Smooth muscle cell (in vitro differentiated cells): Measurements from ENCODE around the gene GRIK3. TPM values are rescaled to one million over a fixed set of nuclear protein-coding genes. Genes with fewer than 3 reads are reported as not detected.

Source experiments
- DNase-seq: peaks from one replicate; lab custom pipeline; 2025; ENCODE audit not compliant: unreplicated experiment; lab: John Stamatoyannopoulos, UW
- H2AFZ ChIP-seq: fragments of 200-600 bp; sonication (generic); 2 replicates; pipeline ENCODE4 v1.6.0; 2016; ENCODE audit warnings: antibody characterized with exemption, low read depth, mild to moderate bottlenecking
- H3F3A ChIP-seq: fragments of 200-600 bp; sonication (generic); 2 replicates; pipeline ENCODE4 v1.6.0; 2017; ENCODE audit warnings: antibody characterized with exemption, low read depth
- H3K27ac ChIP-seq: fragments of 200-600 bp; sonication (generic); 2 replicates; pipeline ENCODE4 v1.5.1; 2016; ENCODE audit warnings: low read depth, mild to moderate bottlenecking
- H3K27me3 ChIP-seq: fragments of 200-600 bp; sonication (generic); 2 replicates; pipeline ENCODE4 v1.6.1; 2016; ENCODE audit warnings: low read depth, mild to moderate bottlenecking
- H3K36me3 ChIP-seq: fragments of 200-600 bp; sonication (generic); 2 replicates; pipeline ENCODE4 v1.5.1; 2016; ENCODE audit warnings: low read depth
- H3K4me1 ChIP-seq: fragments of 200-600 bp; sonication (generic); 2 replicates; pipeline ENCODE4 v1.5.1; 2016; ENCODE audit warnings: low read depth
- H3K4me2 ChIP-seq: fragments of 200-600 bp; sonication (generic); 2 replicates; pipeline ENCODE4 v1.6.0; 2016; ENCODE audit warnings: mild to moderate bottlenecking
- H3K4me3 ChIP-seq: fragments of 200-600 bp; sonication (generic); 2 replicates; pipeline ENCODE4 v1.5.1; 2016; ENCODE audit warnings: mild to moderate bottlenecking
- H3K79me2 ChIP-seq: fragments of 200-600 bp; sonication (generic); 2 replicates; pipeline ENCODE4 v1.6.0; 2016; ENCODE audit warnings: low read depth, mild to moderate bottlenecking
- H3K9ac ChIP-seq: fragments of 200-600 bp; sonication (generic); 2 replicates; pipeline ENCODE4 v1.6.0; 2016; ENCODE audit warnings: low read depth
- H3K9me3 ChIP-seq: fragments of 200-600 bp; sonication (generic); replicated peaks from 2 replicates; pipeline ENCODE4 v1.5.1; 2016; ENCODE audit warnings: low read depth
- H4K20me1 ChIP-seq: fragments of 200-600 bp; sonication (generic); 2 replicates; pipeline ENCODE4 v1.6.0; 2016; ENCODE audit warnings: low read depth
- WGBS: methylation state at CpG from one replicate; pipeline ENCODE4 v1.1.7; 2016; ENCODE audit warnings: low lambda C conversion rate; 5-methylcytosine and 5-hydroxymethylcytosine counted together
- polyA plus RNA-seq: library from polyadenylated mRNA; unstranded; fragments of >200 nt; fragmentation: Nextera tagmentation; extraction: Ambion mirVana; gene quantifications from 2 replicates; pipeline ENCODE4 v1.2.1, GENCODE V29; 2016
- total RNA-seq: library from RNA; depleted of rRNA; stranded (reverse); fragments of >200 nt; gene quantifications from 2 replicates; pipeline ENCODE4 v1.2.3, GENCODE V29; 2014
- TF ChIP-seq, protein P1 (sequence below): fragments of 200-600 bp; sonication (generic); IDR thresholded peaks from 2 replicates; pipeline ENCODE4 v1.5.1; 2017; ENCODE audit warnings: borderline replicate concordance, mild to moderate bottlenecking, antibody characterized with exemption; ENCODE audit not compliant: insufficient read depth, poor library complexity, severe bottlenecking

The GRIK3 gene
- total and polyA plus RNA-seq, 2 experiments from 2014 or later = 0.04 TPM; not detected in 1

DNA sequence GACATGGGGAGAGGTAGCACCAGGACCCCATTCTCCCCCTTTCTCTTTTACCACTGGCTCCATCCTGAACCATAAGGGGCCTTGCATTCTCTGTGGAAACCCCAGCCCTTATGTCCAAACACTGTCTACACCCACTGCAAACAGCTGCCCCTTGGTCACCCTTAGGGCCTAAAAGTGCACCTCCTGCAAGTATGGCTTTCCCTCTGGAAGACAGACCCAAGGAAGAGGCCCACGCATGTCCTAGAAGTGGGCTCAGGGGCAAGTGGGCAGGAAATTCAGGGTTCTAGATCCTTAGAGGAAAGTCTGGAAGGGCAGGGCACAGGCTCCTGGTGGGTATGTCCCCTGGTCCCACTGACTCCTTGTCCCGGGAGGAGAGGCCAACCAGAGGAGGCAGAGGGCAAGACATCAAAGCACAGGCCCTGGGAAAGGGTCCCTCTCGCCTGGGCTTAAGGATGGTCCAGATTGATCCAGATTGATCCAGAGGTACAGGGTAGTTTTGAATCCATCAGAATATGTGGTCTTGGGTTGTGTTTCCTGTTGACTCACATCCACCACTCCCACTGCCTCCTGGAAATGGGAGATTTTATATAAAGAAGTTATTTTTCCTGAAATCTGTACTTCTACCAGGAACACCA, 150.9 kb downstream of the GRIK3 start:
- Histone ChIP-seq H3K27me3 (no peaks in the 10 kb centered on the region), H3K4me2 (no peak overlapping the region), H3F3A (no peaks in the 10 kb centered on the region), H3K9me3 (no peaks in the 10 kb centered on the region), H3K36me3 (no peaks in the 10 kb centered on the region), H4K20me1 (no peaks in the 10 kb centered on the region), H3K79me2 (no peaks in the 10 kb centered on the region), H3K4me1 (no peaks in the 10 kb centered on the region), H3K4me3 (no peak overlapping the region), H3K27ac (no peak overlapping the region), H3K9ac (no peak overlapping the region), H2AFZ (no peak overlapping the region)
- TF ChIP-seq, protein P1, sequence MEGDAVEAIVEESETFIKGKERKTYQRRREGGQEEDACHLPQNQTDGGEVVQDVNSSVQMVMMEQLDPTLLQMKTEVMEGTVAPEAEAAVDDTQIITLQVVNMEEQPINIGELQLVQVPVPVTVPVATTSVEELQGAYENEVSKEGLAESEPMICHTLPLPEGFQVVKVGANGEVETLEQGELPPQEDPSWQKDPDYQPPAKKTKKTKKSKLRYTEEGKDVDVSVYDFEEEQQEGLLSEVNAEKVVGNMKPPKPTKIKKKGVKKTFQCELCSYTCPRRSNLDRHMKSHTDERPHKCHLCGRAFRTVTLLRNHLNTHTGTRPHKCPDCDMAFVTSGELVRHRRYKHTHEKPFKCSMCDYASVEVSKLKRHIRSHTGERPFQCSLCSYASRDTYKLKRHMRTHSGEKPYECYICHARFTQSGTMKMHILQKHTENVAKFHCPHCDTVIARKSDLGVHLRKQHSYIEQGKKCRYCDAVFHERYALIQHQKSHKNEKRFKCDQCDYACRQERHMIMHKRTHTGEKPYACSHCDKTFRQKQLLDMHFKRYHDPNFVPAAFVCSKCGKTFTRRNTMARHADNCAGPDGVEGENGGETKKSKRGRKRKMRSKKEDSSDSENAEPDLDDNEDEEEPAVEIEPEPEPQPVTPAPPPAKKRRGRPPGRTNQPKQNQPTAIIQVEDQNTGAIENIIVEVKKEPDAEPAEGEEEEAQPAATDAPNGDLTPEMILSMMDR = no peak
- 75% methylated on average over 3 of the region's 3 CpGs for WGBS
- no peak for DNase-seq

GRCh38 chr1:36882536-36883285, 151.6 kb downstream of the GRIK3 start:
- Histone ChIP-seq H2AFZ (no peak overlapping the region), H3K36me3 (no peaks in the 10 kb centered on the region), H4K20me1 (no peaks in the 10 kb centered on the region), H3K27me3 (peaks cover under 1% of the 10 kb centered on the region), H3F3A (no peaks in the 10 kb centered on the region), H3K9me3 (no peaks in the 10 kb centered on the region), H3K9ac (no peak overlapping the region), H3K4me1 (no peaks in the 10 kb centered on the region), H3K79me2 (no peaks in the 10 kb centered on the region), H3K27ac (no peak overlapping the region), H3K4me3 (no peak overlapping the region), H3K4me2 (no peak overlapping the region)
- WGBS = 97% methylated on average over 11 of the region's 11 CpGs
- no peak for DNase-seq
- TF ChIP-seq, protein P1 = no peak

DNA sequence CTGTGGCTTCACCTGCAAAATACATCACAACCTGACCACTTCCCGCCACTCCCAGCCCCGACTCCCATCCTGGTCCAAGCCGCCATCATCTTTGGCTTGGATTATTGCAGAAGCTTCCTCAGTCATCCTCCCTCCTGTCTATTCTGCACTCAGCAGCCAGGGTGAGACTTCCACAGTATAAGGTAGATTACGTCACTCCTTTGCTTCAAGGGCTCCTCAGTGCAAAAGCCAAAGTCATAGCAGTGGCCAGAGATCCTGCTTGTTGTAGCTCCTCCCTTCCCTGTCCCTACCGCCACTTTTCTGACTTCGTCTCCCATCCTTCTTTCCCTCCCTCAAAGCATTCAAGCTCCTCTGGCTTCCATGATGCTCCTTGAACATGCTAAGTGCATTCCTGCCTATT, 152.8 kb downstream of the GRIK3 start:
- Histone ChIP-seq H3K79me2 (no peaks in the 10 kb centered on the region), H3K36me3 (no peaks in the 10 kb centered on the region), H3K9ac (no peak overlapping the region), H3K4me2 (no peak overlapping the region), H4K20me1 (no peaks in the 10 kb centered on the region), H3K4me3 (no peak overlapping the region), H3K27me3 (peaks cover 7% of the 10 kb centered on the region), H2AFZ (no peak overlapping the region), H3K4me1 (no peaks in the 10 kb centered on the region), H3K9me3 (no peaks in the 10 kb centered on the region), H3K27ac (no peak overlapping the region), H3F3A (no peaks in the 10 kb centered on the region)
- DNase-seq = no peak
- TF ChIP-seq, protein P1 = no peak
- 92% methylated on average over 6 of the region's 6 CpGs for WGBS

DNA sequence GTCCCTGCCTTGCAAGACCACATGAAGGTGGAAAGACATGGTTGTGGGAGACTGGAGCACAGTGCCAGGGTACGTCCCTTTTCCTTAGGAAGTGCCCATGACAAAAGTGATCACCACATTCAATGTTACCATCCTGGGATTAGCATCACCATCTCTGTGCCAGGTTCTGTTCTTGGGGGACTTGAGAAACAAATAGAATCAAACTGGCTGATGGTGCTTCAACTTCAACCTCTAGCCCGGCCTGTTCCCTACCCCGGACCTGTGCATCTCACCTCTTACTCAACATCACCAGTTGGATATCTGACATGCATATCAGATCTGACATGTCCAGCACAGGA, 153.3 kb downstream of the GRIK3 start:
- DNase-seq = no peak

More for the DNA sequence above, 153.3 kb downstream of the GRIK3 start:
- no peaks in the 10 kb centered on the region for H3K79me2 ChIP-seq
- H3K4me2 ChIP-seq = no peak overlapping the region
- 84% methylated on average over 3 of the region's 3 CpGs for WGBS
- H3K36me3 ChIP-seq = no peaks in the 10 kb centered on the region
- H3F3A ChIP-seq = no peaks in the 10 kb centered on the region
- H3K27ac ChIP-seq = no peak overlapping the region
- no peaks in the 10 kb centered on the region for H3K4me1 ChIP-seq
- H3K27me3 ChIP-seq = peaks cover 7% of the 10 kb centered on the region
- TF ChIP-seq, protein P1 = no peak
- H4K20me1 ChIP-seq = no peaks in the 10 kb centered on the region
- H3K4me3 ChIP-seq = no peak overlapping the region
- H2AFZ ChIP-seq = no peak overlapping the region
- H3K9ac ChIP-seq = no peak overlapping the region
- no peaks in the 10 kb centered on the region for H3K9me3 ChIP-seq
